HL-60 (cell line): ENCODE measurements around the gene DNAAF8.

ENCODE experiments used
- DNase-seq, 2 experiments: peaks; one replicate each; pipeline ENCODE4 v3.0.0-alpha.2; 2010 to 2020; ENCODE audit warnings: low read depth in 1 of 2, low spot score in 1 of 2
- H3K27ac ChIP-seq: fragments of 250-450 bp; sonication (Bioruptor Pico); replicated peaks from 2 replicates; pipeline ENCODE4 v1.5.1; 2020; ENCODE audit warnings: mild to moderate bottlenecking, moderate library complexity
- H3K27me3 ChIP-seq: fragments of 250-450 bp; sonication (Bioruptor Pico); 2 replicates; pipeline ENCODE4 v1.5.1; 2021; ENCODE audit warnings: mild to moderate bottlenecking, moderate library complexity; ENCODE audit not compliant: insufficient read depth, poor library complexity, severe bottlenecking
- H3K4me3 ChIP-seq: replicated peaks from 2 replicates; pipeline ENCODE4 v1.5.1; 2011; ENCODE audit warnings: mild to moderate bottlenecking, control low read depth, low read length; ENCODE audit not compliant: insufficient read depth
- CTCF ChIP-seq: IDR thresholded peaks from one replicate; pipeline ENCODE4 v1.5.1; 2011; ENCODE audit warnings: low read length, control low read depth, inconsistent platforms; ENCODE audit not compliant: insufficient read depth
- GABPA ChIP-seq: IDR thresholded peaks from 2 replicates; pipeline ENCODE4 v1.6.1; 2012; ENCODE audit warnings: low read depth
- POLR2AphosphoS5 ChIP-seq: IDR thresholded peaks from 2 replicates; pipeline ENCODE4 v1.6.1; 2012; ENCODE audit warnings: low read depth
- REST ChIP-seq: IDR thresholded peaks from 2 replicates; pipeline ENCODE4 v1.6.1; 2012; ENCODE audit warnings: low read depth; ENCODE audit not compliant: insufficient replicate concordance
- SPI1 ChIP-seq: IDR thresholded peaks from 2 replicates; pipeline ENCODE4 v1.6.1; 2012; ENCODE audit warnings: low read depth, mild to moderate bottlenecking, borderline replicate concordance

The DNAAF8 gene

GRCh38 chr16:4700380-4700996, 33.8 kb upstream of the DNAAF8 start:
- Histone ChIP-seq H3K27me3 (no peaks in the 10 kb centered on the region), H3K4me3 (no peak overlapping the region), H3K27ac (no peak overlapping the region; the same call in 1 of the 2 replicates)
- no peak for TF ChIP-seq GABPA
- no peak for TF ChIP-seq POLR2AphosphoS5
- no peak for TF ChIP-seq SPI1
- TF ChIP-seq REST = no peak
- no peak for DNase-seq

GRCh38 chr16:4700997-4701743, 33.2 kb upstream of the DNAAF8 start:
- DNase-seq = peak in 1 of 2 experiments; percentile 84
- TF ChIP-seq POLR2AphosphoS5 (no peak), SPI1 (peak; percentile 10; the same call in 1 of the 2 replicates)

GRCh38 chr16:4701791-4702465, 32.4 kb upstream of the DNAAF8 start:
- peak overlapping the region; percentile 53 for H3K27ac ChIP-seq
- no peak for DNase-seq
- no peaks in the 10 kb centered on the region for H3K27me3 ChIP-seq
- TF ChIP-seq REST = no peak
- TF ChIP-seq CTCF = no peak
- no peak for TF ChIP-seq POLR2AphosphoS5
- TF ChIP-seq GABPA = no peak
- no peak overlapping the region for H3K4me3 ChIP-seq

More at GRCh38 chr16:4700997-4701743, 33.2 kb upstream of the DNAAF8 start:
- peak overlapping the region; percentile 53 for H3K27ac ChIP-seq
- H3K27me3 ChIP-seq = no peaks in the 10 kb centered on the region
- H3K4me3 ChIP-seq = no peak overlapping the region

GRCh38 chr16:4702466-4702808, 31.9 kb upstream of the DNAAF8 start:
- no peak for DNase-seq
- H3K27me3 ChIP-seq = no peaks in the 10 kb centered on the region
- H3K4me3 ChIP-seq = no peak overlapping the region
- H3K27ac ChIP-seq = no peak overlapping the region
- TF ChIP-seq POLR2AphosphoS5 = no peak
- no peak for TF ChIP-seq CTCF
- no peak for TF ChIP-seq GABPA
- TF ChIP-seq SPI1 = no peak
- TF ChIP-seq REST = no peak
